Lower leg skin (tissue), 4 donors: ENCODE results near the gene TLL2. TPM values are rescaled to one million over a fixed set of nuclear protein-coding genes. Genes with fewer than 3 reads are reported as not detected.

Source experiments
- DNase-seq, 2 donors: peaks; one replicate each; pipeline ENCODE4 v3.0.0-alpha.2; 2019; ENCODE audit warnings: low spot score in 2 of 2
- H3K4me3 ChIP-seq: fragments of 200-600 bp; sonication (generic); 2 replicates; pipeline ENCODE4 v1.5.1; 2017; ENCODE audit warnings: mild to moderate bottlenecking, low read depth; ENCODE audit not compliant: poor library complexity, severe bottlenecking
- CTCF ChIP-seq, 3 donors: fragments of 450-650 bp; IDR thresholded peaks; one replicate each; pipeline ENCODE4 v1.5.1; 2016; ENCODE audit warnings: antibody characterized with exemption in 3 of 3, mild to moderate bottlenecking in 3 of 3, moderate library complexity in 2 of 3
- POLR2A ChIP-seq, 2 donors: fragments of 450-650 bp; IDR thresholded peaks; one replicate each; pipeline ENCODE4 v1.6.1; 2016 to 2017; ENCODE audit warnings: antibody characterized with exemption in 2 of 2, mild to moderate bottlenecking in 1 of 2, moderate library complexity in 1 of 2
- WGBS, 2 donors: methylation state at CpG; one replicate each; pipeline ENCODE4 v1.1.5; 2018; 5-methylcytosine and 5-hydroxymethylcytosine counted together
- intact Hi-C: fragments of 100-400 bp; cut with DNase I; formaldehyde crosslinking; loops from one replicate; pipeline ENCODE4 v1.15.0; 2023; ENCODE audit warnings: low total_unique reads
- total RNA-seq, 4 donors: library from RNA; depleted of rRNA; stranded (reverse); fragments of >200 nt; gene quantifications; one replicate each; pipeline ENCODE4 v1.1.0, GENCODE V29; 2016

TLL2 gene
- total RNA-seq, 4 donors from 2014 or later: 0.39 to 0.94 TPM; not detected in 2

DNA sequence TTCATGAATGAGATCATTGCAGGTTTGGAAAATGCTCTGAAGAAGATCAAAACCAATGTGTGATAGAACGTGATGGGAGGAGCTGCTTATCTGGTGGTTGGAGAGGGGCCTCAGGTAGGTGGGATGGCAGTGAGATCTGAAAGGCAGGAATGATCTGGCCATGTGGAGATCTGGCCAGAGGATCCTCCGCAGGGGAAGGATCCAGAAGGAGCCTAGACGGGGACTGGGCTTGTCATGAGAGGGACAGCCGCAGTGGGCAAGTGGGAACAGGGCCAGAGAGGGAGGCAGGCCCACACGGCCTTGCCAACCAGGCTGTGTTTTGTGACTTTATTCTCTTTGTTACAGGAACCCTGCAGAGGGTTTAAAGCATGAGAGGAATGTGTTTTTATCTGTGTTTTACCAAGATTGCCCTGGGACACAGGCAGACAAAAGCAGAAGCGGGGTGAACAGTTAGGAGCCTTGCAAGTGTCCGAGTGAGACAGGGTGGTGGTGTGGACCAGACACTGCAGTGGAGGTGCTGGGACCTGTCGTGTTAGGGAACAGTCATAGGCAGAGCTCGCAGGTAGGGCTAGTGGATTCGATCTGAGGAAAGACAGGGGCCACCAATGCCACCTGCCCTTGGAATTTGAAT is 66.6 kb downstream of the TLL2 start:
- peak in 1 of 2 donors; percentile 64 for DNase-seq
- no peak overlapping the region for H3K4me3 ChIP-seq
- intact Hi-C loops: no loop called here
- TF ChIP-seq POLR2A (IDR thresholded peaks at IDR 0.05): no peak
- TF ChIP-seq CTCF (IDR thresholded peaks at IDR 0.05): no peak
- WGBS, 2 donors: 63 to 71% methylated on average over 10 of the region's 10 CpGs

- DNase-seq: peak in 1 of 2 donors; percentile 72
- TF ChIP-seq POLR2A (IDR thresholded peaks at IDR 0.05): no peak
- no peak for TF ChIP-seq CTCF (IDR thresholded peaks at IDR 0.05)
- H3K4me3 ChIP-seq: no peak overlapping the region
- 51 to 53% methylated on average over 13 of the region's 13 CpGs for WGBS, 2 donors
- intact Hi-C loops: no loop called here
Observed at GRCh38 chr10:96441987-96442643, 71.6 kb downstream of the TLL2 start.

DNA sequence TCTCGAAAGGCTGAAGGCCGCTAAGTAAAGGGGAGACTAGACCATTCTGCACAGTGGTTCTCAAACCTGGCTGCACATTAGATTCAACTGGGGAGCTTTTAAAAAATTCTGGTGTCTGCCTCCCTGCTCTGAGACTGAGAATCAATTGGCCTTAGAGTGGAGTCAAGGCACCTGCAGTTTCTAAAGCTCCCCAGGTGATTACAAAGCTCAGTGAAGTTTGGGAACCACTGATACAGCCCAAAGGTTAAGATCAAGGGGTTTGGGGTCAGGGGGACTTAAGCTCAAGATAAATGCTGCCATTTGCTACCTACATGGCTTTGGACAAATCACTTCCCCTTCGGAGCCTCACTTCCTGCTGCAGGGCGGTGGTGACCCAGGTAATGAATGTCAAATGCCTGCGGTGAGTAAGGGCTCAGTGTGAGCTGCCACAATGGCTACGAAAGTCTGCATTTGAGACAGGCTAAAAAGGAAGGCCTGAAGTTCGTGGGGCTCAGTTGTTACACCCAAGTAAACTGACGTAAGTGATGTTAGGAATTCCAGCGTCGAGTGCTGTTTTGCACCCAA is 72.3 kb downstream of the TLL2 start:
- intact Hi-C loops: no loop called here
- no peak overlapping the region for H3K4me3 ChIP-seq
- TF ChIP-seq POLR2A (IDR thresholded peaks at IDR 0.05) (no peak), CTCF (IDR thresholded peaks at IDR 0.05) (no peak)
- WGBS, 2 donors: 79 to 80% methylated on average over 10 of the region's 10 CpGs
- DNase-seq: peak in 1 of 2 donors; percentile 65

GRCh38 chr10:96440361-96441292 is 73.1 kb downstream of the TLL2 start:
- no peak overlapping the region for H3K4me3 ChIP-seq
- 41 to 54% methylated on average over 10 of the region's 10 CpGs for WGBS, 2 donors
- peak in 1 of 2 donors; percentile 61 for DNase-seq
- TF ChIP-seq CTCF (IDR thresholded peaks at IDR 0.05) (no peak), POLR2A (IDR thresholded peaks at IDR 0.05) (no peak)
- intact Hi-C loops: no loop called here

- H3K4me3 ChIP-seq: no peak overlapping the region
- TF ChIP-seq CTCF (IDR thresholded peaks at IDR 0.05) (no peak), POLR2A (IDR thresholded peaks at IDR 0.05) (no peak)
- DNase-seq: no peak
- intact Hi-C loops: no loop called here
- WGBS, 2 donors: 57 to 76% methylated on average over 2 of the region's 2 CpGs
Observed at GRCh38 chr10:96439725-96440124, 74.0 kb downstream of the TLL2 start.
